HL-60/S4 treated with retinoic acid at 250 ng/mL for 4 days and 3 days (cell line): ENCODE data around the gene CHPT1.

ENCODE experiments used
- in situ Hi-C: fragments of 300-500 bp; cut with MboI; formaldehyde crosslinking; loops from 2 replicates; pipeline ENCODE4 v1.7.0; 2022; ENCODE audit warnings: low sequenced_read_pairs

CHPT1 gene

GRCh38 chr12:101761350-101761749 is 63.9 kb downstream of the CHPT1 start:
- in situ Hi-C loops: no loop called here

DNA sequence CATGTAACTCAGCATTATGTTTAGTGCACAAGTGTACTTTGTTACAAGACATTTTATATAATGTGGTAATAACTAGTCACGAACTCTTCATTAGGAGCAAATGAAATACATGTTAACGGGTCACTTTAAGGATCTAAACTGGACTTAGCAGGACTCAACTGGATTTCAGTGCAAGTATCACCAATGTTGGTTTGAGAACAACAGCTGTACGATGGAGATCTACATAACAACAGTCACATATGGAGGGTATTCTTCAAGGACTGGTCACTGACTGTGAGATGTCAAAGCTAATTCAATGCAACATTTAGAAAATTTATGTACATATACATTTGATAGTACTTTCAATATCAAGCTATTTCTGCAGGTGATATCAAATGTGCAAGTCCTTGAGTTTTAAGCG is 64.3 kb downstream of the CHPT1 start:
- in situ Hi-C loops: no loop called here

GRCh38 chr12:101763246-101763931 is 65.9 kb downstream of the CHPT1 start:
- in situ Hi-C loops: no loop called here

DNA sequence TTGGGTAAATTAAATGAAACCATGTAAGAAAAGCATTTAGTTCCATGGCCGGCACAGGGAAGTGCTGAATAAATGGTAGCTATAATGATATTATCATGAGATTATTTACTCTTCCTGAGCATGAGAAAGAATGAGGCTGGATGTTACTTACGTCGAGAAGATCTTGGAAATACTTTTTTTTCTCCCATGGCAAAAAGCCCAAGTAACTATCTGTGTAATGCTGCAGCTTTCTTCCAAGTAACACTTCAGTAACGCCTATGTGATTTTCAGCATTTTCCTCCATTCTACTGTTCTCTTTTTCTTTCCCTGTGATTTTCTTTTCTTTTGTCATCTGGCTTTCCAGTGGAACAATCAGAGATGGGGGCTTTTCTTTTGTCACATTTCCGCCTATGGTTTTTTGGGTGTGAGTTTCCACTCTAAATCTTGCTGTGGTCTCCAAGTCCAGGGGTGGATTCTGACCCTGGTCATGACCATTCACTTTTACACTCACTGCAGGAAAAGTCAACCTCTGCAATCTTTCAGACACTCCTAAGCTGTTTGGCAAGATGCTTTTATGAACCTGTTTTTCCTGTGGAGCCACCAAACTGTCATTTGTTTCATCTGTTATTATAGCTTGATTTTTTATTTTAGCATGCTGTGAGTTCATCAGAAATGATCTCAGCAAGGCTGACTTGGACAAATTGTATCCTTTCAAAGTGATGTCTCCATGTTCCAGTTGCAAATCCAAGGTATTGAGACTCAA is 66.8 kb downstream of the CHPT1 start:
- in situ Hi-C loops: no loop called here

DNA sequence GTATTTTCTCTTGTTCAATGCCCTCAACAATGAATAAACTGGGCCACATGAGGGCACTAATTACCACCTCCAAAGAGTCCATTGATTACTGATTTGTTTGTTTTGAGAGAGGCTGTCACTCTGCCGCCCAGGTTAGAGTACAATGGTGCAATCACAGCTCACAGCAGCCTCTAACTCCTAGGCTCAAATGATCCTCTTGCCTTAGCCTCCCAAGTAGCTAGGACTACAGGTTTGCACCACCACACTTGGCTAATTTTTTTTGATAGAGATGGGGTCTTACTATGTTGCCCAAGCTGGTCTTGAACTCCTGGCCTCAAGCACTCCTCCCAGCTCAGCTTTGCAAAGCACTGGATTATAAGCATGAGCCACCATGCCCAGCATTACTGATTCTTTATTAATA is 70.1 kb downstream of the CHPT1 start:
- in situ Hi-C loops: no loop called here

DNA sequence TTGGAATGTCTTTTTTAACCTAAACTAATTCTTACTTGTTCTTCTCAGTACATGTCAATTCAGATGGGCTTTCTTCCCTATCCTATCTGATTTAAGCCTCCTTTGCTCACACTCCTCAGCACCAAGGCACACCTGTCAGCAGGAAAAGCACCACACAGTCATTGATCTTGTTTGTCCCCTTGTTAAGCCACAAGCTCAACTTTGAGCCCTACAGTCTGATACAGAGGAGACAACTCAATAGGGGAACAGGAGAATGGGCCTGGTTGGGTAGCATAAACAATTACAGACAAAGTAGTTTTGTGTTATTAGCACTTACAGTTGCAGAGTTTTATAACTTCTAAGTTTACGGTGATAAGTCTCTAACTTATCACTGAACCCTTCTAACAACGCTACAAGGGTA is 71.3 kb downstream of the CHPT1 start:
- in situ Hi-C loops: no loop called here

- in situ Hi-C loops: no loop called here
These were observed 72.4 kb downstream of the CHPT1 start for GRCh38 chr12:101769865-101770264.

GRCh38 chr12:101772012-101772775 is 74.8 kb downstream of the CHPT1 start:
- in situ Hi-C loops: no loop called here

DNA sequence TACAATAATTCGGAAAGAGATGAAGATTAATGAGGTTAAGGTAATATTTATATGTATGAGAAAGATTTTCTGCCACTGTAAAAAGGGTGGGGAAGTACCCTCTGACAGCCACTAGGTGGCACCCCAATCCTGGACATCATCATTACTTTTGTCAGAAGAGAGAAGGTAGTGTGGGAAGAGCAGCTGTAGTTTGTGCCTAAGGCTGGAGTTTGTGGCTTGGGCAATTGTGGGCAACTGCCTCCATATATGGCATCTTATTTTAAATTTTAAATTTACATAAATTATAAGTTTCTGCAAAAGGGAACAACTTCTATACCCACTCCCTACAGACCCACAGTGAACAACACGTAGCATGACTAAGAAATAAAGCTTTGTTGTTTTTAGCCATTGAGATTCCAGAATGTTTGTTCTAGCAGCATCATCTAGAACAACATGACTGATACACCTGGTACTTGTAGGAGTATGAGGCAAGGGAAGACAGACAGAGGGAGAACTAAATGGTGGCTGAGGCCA is 76.3 kb downstream of the CHPT1 start:
- in situ Hi-C loops: no loop called here

DNA sequence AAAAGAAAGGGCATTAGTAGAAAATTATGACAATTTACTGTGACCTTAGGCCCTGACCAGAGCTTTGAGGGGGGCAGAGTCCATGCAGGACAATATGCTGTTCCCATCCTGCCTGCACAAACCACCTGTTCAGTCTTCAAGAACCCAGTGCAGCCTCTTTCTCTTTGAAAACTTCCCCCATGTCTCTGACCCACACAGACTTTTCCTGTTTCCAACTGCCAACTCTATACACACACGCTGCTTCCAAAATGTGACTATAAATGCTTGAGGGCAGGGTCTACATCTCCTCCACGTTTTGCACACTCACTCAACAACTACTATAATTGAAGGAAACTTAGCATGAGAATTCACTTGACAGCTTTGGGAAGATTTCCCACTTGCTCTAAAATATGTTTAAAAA is 78.4 kb downstream of the CHPT1 start:
- in situ Hi-C loops: no loop called here

DNA sequence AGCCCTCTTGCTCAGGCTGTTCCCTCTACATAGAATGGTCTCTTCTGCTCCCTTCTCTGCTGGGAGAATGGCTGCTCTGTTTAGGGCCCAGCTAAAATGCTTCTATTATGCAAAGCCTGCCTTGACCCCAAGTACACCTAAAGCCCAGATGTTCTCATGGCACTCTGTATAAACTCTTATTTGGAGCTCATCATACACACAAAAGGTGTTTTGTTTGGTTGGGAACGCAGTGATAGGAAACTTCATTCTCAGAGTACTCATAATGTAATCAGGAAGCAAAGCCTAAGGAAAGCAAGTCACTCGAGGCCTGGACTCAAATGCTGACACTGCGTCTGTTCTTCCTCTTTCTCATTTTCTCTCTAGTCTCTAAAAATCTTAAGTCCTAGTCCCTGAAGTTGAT is 80.0 kb downstream of the CHPT1 start:
- in situ Hi-C loops: no loop called here

- in situ Hi-C loops: no loop called here
These were observed 80.5 kb downstream of the CHPT1 start for GRCh38 chr12:101777978-101778377.
